ENCODE data around the gene PPTC7. TPM values are rescaled to one million over a fixed set of nuclear protein-coding genes. Genes with fewer than 3 reads are reported as not detected.
"Not testable (repeated sequence)": the region's sequence is repeated elsewhere in the genome, so short reads cannot be mapped to it uniquely, and the experiment has no call there.

Gene PPTC7
- total RNA-seq, 1 donor from 2014 or later, result 14.2 TPM

DNA sequence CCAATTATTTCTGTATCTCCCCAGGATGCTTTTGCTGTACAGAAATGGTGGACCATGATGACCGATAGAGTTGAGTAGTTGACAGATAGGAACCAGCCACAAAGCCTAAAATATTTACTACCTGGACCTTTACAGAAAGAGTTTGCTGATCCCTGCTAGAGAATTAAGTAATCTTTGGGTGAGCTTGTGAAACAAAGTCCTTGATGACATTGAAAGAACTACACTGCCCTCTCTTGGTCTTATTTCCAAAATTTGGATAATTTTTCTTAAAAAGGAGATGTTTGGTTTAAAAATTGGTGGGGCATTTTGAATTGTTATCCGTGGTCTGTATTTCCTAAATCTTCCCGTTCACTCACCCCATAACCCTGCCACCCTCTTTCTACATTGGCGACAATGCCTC, 17.1 kb upstream of the PPTC7 start:
- TF ChIP-seq, protein P1, sequence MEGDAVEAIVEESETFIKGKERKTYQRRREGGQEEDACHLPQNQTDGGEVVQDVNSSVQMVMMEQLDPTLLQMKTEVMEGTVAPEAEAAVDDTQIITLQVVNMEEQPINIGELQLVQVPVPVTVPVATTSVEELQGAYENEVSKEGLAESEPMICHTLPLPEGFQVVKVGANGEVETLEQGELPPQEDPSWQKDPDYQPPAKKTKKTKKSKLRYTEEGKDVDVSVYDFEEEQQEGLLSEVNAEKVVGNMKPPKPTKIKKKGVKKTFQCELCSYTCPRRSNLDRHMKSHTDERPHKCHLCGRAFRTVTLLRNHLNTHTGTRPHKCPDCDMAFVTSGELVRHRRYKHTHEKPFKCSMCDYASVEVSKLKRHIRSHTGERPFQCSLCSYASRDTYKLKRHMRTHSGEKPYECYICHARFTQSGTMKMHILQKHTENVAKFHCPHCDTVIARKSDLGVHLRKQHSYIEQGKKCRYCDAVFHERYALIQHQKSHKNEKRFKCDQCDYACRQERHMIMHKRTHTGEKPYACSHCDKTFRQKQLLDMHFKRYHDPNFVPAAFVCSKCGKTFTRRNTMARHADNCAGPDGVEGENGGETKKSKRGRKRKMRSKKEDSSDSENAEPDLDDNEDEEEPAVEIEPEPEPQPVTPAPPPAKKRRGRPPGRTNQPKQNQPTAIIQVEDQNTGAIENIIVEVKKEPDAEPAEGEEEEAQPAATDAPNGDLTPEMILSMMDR (IDR thresholded peaks at IDR 0.05; ENCODE audit: unreplicated experiment), result peak; percentile 25
- Mint-ChIP-seq H3K36me3 (no peaks in the 10 kb centered on the region), H3K9me3 (no peaks in the 10 kb centered on the region), H3K4me1 (no peaks in the 10 kb centered on the region), H3K27ac (no peak overlapping the region), H3K27me3 (ENCODE audit: low read depth) (no peaks in the 10 kb centered on the region), H3K4me3 (no peak overlapping the region)
- no peak for DNase-seq (ENCODE audit: low spot score in 2 of 2, unreplicated experiment in 2 of 2)

DNA sequence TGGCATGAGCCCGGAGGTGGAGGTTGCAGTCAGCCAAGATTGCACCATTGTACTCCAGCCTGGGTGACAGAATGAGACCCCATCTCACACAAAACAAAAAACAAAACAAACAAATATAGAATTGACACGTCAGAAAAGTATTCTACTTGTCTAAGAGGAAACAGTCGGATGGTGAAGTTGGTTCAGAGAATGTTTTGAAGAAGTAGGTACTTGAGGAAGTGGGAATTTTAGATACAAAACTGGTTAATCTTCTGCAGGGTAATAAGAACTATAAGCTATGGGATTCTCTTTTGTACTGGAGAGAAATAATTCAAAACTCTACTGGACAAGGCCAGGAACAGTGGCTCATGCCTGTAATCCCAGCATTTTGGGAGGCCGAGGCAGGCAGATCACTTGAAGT, 16.2 kb upstream of the PPTC7 start:
- TF ChIP-seq, protein P1 (IDR thresholded peaks at IDR 0.05; ENCODE audit: unreplicated experiment), result no peak
- no peaks in the 10 kb centered on the region for H3K27me3 Mint-ChIP-seq (ENCODE audit: low read depth)
- no peak overlapping the region for H3K27ac Mint-ChIP-seq
- no peak for DNase-seq (ENCODE audit: low spot score in 2 of 2, unreplicated experiment in 2 of 2)
- no peaks in the 10 kb centered on the region for H3K4me1 Mint-ChIP-seq
- no peak overlapping the region for H3K4me3 Mint-ChIP-seq
- H3K9me3 Mint-ChIP-seq, result no peaks in the 10 kb centered on the region
- no peaks in the 10 kb centered on the region for H3K36me3 Mint-ChIP-seq

DNA sequence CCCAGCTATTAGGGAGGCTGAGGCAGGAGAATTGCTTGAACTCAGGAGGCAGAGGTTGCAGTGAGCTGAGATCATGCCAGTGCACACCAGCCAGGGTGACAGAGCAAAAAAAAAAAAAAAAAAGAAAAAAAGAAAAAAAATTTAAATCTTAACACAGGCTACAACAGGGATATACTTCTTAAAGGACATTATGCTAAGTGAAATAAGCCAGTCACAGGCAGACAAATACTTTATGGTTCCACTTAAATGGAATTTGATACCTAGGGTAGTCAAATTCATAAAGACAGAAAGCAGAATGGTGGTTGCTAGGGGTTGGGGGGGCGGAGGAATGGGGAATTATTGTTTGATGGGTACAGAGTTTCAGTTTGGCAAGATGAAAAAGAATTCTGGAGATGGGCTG, 14.8 kb upstream of the PPTC7 start:
- Mint-ChIP-seq H3K4me1 (no peaks in the 10 kb centered on the region), H3K27ac (no peak overlapping the region), H3K27me3 (ENCODE audit: low read depth) (no peaks in the 10 kb centered on the region), H3K36me3 (no peaks in the 10 kb centered on the region), H3K4me3 (no peak overlapping the region), H3K9me3 (no peaks in the 10 kb centered on the region)
- TF ChIP-seq, protein P1 (IDR thresholded peaks at IDR 0.05; ENCODE audit: unreplicated experiment), result no peak
- no peak for DNase-seq (ENCODE audit: low spot score in 2 of 2, unreplicated experiment in 2 of 2)

DNA sequence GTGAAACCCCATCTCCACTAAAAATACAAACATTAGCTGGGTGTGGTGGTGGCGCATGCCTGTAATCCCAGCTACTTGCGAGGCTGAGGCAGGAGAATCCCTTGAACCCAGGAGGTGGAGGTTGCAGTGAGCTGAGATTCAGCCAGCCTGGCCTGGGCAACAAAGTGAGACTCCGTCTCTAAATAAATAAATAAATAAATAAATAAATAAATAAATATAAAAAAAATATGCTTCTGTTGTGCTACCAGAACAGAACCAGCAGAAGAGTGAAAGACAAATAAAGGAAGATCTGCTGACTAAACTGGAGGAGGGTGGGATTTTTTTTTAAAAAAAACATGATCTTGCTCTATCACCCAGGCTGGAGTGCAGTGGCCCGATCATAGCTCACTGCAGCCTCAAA, 9.8 kb upstream of the PPTC7 start:
- not testable (repeated sequence) for H3K27me3 Mint-ChIP-seq (ENCODE audit: low read depth); H3K27ac Mint-ChIP-seq; H3K4me1 Mint-ChIP-seq; H3K9me3 Mint-ChIP-seq; H3K4me3 Mint-ChIP-seq; DNase-seq (ENCODE audit: low spot score in 2 of 2, unreplicated experiment in 2 of 2); H3K36me3 Mint-ChIP-seq

DNA sequence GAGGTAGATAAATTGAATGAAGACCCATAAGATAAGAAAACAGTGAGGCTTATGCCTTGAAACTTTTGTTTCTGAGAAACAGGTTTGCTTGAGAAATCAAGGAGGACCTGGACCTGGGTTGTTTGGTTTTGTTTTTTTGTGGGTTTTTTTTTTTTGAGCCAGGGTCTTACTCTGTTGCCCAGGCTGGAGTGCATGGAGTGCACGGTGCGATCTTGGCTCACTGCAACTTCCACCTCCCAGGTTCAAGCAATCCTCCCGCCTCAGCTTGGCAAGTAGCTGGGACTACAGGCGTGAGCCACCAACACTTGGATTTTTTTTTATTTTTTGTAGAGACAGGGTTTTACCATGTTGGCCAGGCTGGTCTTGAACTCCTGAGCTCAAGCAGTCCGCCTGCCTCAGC, 9.0 kb upstream of the PPTC7 start:
- Mint-ChIP-seq H3K27ac (no peak overlapping the region), H3K9me3 (no peaks in the 10 kb centered on the region)

DNA sequence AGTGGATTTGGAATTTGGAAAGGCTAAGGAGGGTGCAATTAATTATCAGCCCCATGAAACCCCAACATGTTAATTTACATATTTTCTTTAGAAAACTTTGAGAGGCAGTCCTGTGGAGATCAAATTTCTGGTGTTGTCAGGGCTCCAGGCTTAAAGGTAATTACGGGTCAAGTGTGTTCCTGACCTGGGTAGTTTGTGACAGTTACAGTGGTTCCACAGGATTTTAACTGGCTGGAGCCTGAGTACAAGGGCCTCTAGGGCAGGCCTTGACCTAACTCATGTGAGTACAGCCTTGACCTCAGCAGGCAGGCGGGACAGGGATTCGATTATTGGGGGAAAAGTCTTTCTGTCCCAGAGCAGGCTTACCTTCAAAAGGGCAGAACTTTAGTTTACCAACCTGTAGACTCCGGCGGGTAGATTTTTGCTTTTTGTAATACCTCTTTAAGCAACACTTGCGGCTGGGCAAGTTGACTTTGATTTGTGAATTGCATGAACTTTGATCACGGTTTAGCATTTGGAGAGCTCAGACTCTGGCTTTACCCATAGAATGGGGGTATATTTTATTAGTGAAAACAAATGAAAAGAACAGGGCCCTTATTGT, 8.4 kb upstream of the PPTC7 start:
- no peaks in the 10 kb centered on the region for H3K9me3 Mint-ChIP-seq
- H3K27ac Mint-ChIP-seq, result no peak overlapping the region
- DNase-seq (ENCODE audit: low spot score in 2 of 2, unreplicated experiment in 2 of 2), result no peak
- H3K36me3 Mint-ChIP-seq, result no peaks in the 10 kb centered on the region
- TF ChIP-seq, protein P1 (IDR thresholded peaks at IDR 0.05; ENCODE audit: unreplicated experiment), result no peak
- peaks cover 9% of the 10 kb centered on the region for H3K4me1 Mint-ChIP-seq
- H3K27me3 Mint-ChIP-seq (ENCODE audit: low read depth), result no peaks in the 10 kb centered on the region
- no peak overlapping the region for H3K4me3 Mint-ChIP-seq

More for the DNA sequence above, 9.0 kb upstream of the PPTC7 start:
- DNase-seq (ENCODE audit: low spot score in 2 of 2, unreplicated experiment in 2 of 2), result no peak
- Mint-ChIP-seq H3K4me3 (no peak overlapping the region), H3K36me3 (no peaks in the 10 kb centered on the region), H3K27me3 (ENCODE audit: low read depth) (no peaks in the 10 kb centered on the region), H3K4me1 (peaks cover 9% of the 10 kb centered on the region)
- TF ChIP-seq, protein P1 (IDR thresholded peaks at IDR 0.05; ENCODE audit: unreplicated experiment), result no peak
